GM21381 (cell line): ENCODE measurements around the gene TGFBR2.

Experiments
- ATAC-seq: cut with Tn5 transposase; IDR thresholded peaks from one replicate; pipeline ENCODE4 v1.9.1; 2021; ENCODE audit warnings: mild to moderate bottlenecking, moderate library complexity; ENCODE audit not compliant: unreplicated experiment

Gene TGFBR2

GRCh38 chr3:30688776-30689641 is 82.6 kb downstream of the TGFBR2 start:
- ATAC-seq: no peak

- ATAC-seq: no peak
Observed at GRCh38 chr3:30690199-30690598, 83.8 kb downstream of the TGFBR2 start.

- no peak for ATAC-seq
Observed at GRCh38 chr3:30691249-30691880, 85.0 kb downstream of the TGFBR2 start.

GRCh38 chr3:30691944-30692343 is 85.5 kb downstream of the TGFBR2 start:
- no peak for ATAC-seq

GRCh38 chr3:30692498-30693130 is 86.2 kb downstream of the TGFBR2 start:
- no peak for ATAC-seq

GRCh38 chr3:30693470-30694120 is 87.2 kb downstream of the TGFBR2 start:
- ATAC-seq: peak; percentile 91

- no peak for ATAC-seq
Observed at GRCh38 chr3:30694148-30694547, 87.7 kb downstream of the TGFBR2 start.

GRCh38 chr3:30694668-30695067 is 88.3 kb downstream of the TGFBR2 start:
- no peak for ATAC-seq

- no peak for ATAC-seq
Observed at GRCh38 chr3:30695302-30696061, 89.1 kb downstream of the TGFBR2 start.

GRCh38 chr3:30696403-30696819 is 90.0 kb downstream of the TGFBR2 start:
- no peak for ATAC-seq

GRCh38 chr3:30696896-30697295 is 90.5 kb downstream of the TGFBR2 start:
- ATAC-seq: no peak

- ATAC-seq: no peak
Observed at GRCh38 chr3:30698549-30698948, 92.1 kb downstream of the TGFBR2 start.

- ATAC-seq: no peak
Observed at GRCh38 chr3:30699927-30700326, 93.5 kb downstream of the TGFBR2 start.

GRCh38 chr3:30700702-30701321 is 94.4 kb downstream of the TGFBR2 start:
- no peak for ATAC-seq

GRCh38 chr3:30702038-30702827 is 95.8 kb downstream of the TGFBR2 start:
- ATAC-seq: no peak

GRCh38 chr3:30702828-30703397 is 96.5 kb downstream of the TGFBR2 start:
- no peak for ATAC-seq

- ATAC-seq: no peak
Observed at GRCh38 chr3:30704931-30705890, 98.8 kb downstream of the TGFBR2 start.

- no peak for ATAC-seq
Observed at GRCh38 chr3:30707825-30708224, 101.4 kb downstream of the TGFBR2 start.
